Neural crest cell (in vitro differentiated cells): Measurements from ENCODE around the gene SLC4A8. TPM values are rescaled to one million over a fixed set of nuclear protein-coding genes. Genes with fewer than 3 reads are reported as not detected.

Experiments used
- DNase-seq: peaks from one replicate; pipeline ENCODE4 v3.0.0; 2021; ENCODE audit warnings: low read depth, mixed read lengths, low spot score
- H3K27ac Mint-ChIP-seq: one replicate; pipeline ENCODE4 v1.8.0; 2021; ENCODE audit warnings: mild to moderate bottlenecking, mixed read lengths; ENCODE audit not compliant: unreplicated experiment
- H3K27me3 Mint-ChIP-seq: 2 replicates; pipeline ENCODE4 v1.8.0; 2021; ENCODE audit warnings: low read depth, mild to moderate bottlenecking, mixed read lengths
- H3K36me3 Mint-ChIP-seq: 2 replicates; pipeline ENCODE4 v1.8.0; 2021; ENCODE audit warnings: low read depth, mild to moderate bottlenecking, mixed read lengths
- H3K4me1 Mint-ChIP-seq: 2 replicates; pipeline ENCODE4 v1.8.0; 2021; ENCODE audit warnings: mixed read lengths
- H3K4me3 Mint-ChIP-seq: one replicate; pipeline ENCODE4 v1.8.0; 2021; ENCODE audit warnings: mild to moderate bottlenecking, mixed read lengths
- H3K9me3 Mint-ChIP-seq: 2 replicates; pipeline ENCODE4 v1.8.0; 2021; ENCODE audit warnings: mixed read lengths
- CTCF ChIP-seq: fragments of 200-600 bp; sonication (generic); conservative IDR thresholded peaks from 2 replicates; pipeline ENCODE4 v1.5.0; 2021; ENCODE audit warnings: antibody characterized with exemption, mild to moderate bottlenecking
- total RNA-seq: library from RNA; stranded (reverse); gene quantifications from 2 replicates; pipeline ENCODE4 v1.2.1, GENCODE V29; 2021

Gene SLC4A8
- total RNA-seq, 1 donor from 2014 or later, result 33.8 TPM

DNA sequence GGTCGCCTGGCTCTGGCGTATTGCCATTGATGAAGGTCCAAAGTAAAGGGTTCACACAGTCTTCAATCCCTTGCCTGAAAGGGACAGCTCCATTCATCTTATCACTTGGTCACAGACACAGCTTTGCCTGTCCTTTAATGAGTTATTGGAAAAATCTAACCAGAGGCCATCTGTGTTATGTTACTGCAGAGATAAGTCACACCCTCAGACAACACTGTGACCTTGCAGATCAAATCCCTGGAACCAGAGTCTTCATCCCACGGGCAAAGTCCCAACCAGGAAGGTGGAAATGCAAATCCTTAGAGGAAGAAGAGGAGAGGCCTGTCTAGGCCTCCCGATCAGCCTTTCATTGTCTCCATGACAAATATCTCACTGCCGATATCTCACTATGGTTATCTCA lies 98.1 kb downstream of the SLC4A8 start:
- no peak for TF ChIP-seq CTCF
- H3K4me3 Mint-ChIP-seq, result no peak overlapping the region

DNA sequence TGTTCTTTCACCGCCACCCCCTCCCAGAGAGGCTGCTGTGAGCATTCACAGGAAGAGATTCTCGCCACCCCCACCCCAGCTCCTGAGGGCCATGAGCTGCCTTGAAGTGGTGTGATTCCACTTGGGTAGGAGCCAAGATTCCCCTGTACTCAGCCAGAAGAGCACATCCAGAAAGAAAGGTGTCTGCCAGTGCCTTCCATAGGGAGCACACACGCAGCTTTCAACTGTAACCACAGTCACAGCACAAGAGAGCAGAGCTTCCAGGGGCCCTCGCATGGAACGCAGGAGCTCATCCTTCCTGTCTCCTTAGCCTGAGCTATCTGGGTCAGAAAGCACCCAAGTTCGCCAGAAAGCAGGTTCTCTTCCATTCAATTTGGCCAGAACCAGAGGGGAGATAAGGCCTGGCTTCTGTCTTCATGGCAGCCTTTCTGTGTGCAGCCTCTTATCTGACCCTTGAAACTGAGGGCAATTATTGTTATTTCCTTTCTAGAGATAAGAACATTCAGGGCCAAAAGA lies 99.8 kb downstream of the SLC4A8 start:
- DNase-seq, result no peak
- Mint-ChIP-seq H3K9me3 (no peaks in the 10 kb centered on the region), H3K4me3 (no peak overlapping the region), H3K27me3 (no peaks in the 10 kb centered on the region), H3K4me1 (no peaks in the 10 kb centered on the region), H3K27ac (no peak overlapping the region), H3K36me3 (no peaks in the 10 kb centered on the region)
- no peak for TF ChIP-seq CTCF

More for the DNA sequence above, 98.1 kb downstream of the SLC4A8 start:
- Mint-ChIP-seq H3K36me3 (no peaks in the 10 kb centered on the region), H3K27me3 (no peaks in the 10 kb centered on the region), H3K9me3 (no peaks in the 10 kb centered on the region), H3K4me1 (no peaks in the 10 kb centered on the region), H3K27ac (no peak overlapping the region)
- no peak for DNase-seq

GRCh38 chr12:51525518-51525917 lies 100.9 kb downstream of the SLC4A8 start:
- DNase-seq, result no peak
- Mint-ChIP-seq H3K4me1 (no peaks in the 10 kb centered on the region), H3K27ac (no peak overlapping the region), H3K4me3 (no peak overlapping the region), H3K27me3 (no peaks in the 10 kb centered on the region), H3K36me3 (no peaks in the 10 kb centered on the region), H3K9me3 (no peaks in the 10 kb centered on the region)
- no peak for TF ChIP-seq CTCF

DNA sequence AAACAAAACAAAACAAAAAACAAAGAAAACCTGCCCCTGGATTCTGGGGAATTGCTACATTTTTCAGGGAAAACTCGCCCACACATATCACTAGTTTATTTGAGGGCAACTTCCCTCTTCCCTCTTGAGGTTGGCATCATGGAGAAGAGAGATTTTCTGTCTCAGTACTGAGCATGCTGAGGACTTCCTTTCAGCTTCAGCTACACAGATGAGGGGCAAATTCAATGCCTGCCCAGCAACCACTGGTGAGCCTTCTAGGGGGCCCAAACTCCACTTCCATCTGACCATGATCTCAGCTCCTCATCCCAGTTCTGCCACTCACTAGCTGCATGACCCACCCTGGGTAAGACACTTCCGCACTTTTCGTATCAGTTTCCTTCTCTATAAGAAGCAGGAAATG lies 103.3 kb downstream of the SLC4A8 start:
- no peak overlapping the region for H3K27ac Mint-ChIP-seq
- no peak for DNase-seq
- H3K36me3 Mint-ChIP-seq, result no peaks in the 10 kb centered on the region
- H3K9me3 Mint-ChIP-seq, result no peaks in the 10 kb centered on the region
- no peak for TF ChIP-seq CTCF
- no peak overlapping the region for H3K4me3 Mint-ChIP-seq
- H3K27me3 Mint-ChIP-seq, result no peaks in the 10 kb centered on the region
- H3K4me1 Mint-ChIP-seq, result peaks cover 4% of the 10 kb centered on the region

GRCh38 chr12:51528852-51529650 lies 104.4 kb downstream of the SLC4A8 start:
- Mint-ChIP-seq H3K36me3 (no peaks in the 10 kb centered on the region), H3K27ac (no peak overlapping the region), H3K4me3 (no peak overlapping the region), H3K27me3 (peaks cover 6% of the 10 kb centered on the region), H3K9me3 (no peaks in the 10 kb centered on the region), H3K4me1 (peaks cover 9% of the 10 kb centered on the region)
- DNase-seq, result no peak
- TF ChIP-seq CTCF, result no peak
